HUDEP-2 (cell line): ENCODE data around the gene SPOCK3.
"Not testable (repeated sequence)": the region's sequence is repeated elsewhere in the genome, so short reads cannot be mapped to it uniquely, and the experiment has no call there.

Experiments used
- DNase-seq, 76 experiments: peaks; one replicate each; lab custom pipeline; 2025; ENCODE audit not compliant: unreplicated experiment in 76 of 76; lab: John Stamatoyannopoulos, UW

Gene SPOCK3

DNA sequence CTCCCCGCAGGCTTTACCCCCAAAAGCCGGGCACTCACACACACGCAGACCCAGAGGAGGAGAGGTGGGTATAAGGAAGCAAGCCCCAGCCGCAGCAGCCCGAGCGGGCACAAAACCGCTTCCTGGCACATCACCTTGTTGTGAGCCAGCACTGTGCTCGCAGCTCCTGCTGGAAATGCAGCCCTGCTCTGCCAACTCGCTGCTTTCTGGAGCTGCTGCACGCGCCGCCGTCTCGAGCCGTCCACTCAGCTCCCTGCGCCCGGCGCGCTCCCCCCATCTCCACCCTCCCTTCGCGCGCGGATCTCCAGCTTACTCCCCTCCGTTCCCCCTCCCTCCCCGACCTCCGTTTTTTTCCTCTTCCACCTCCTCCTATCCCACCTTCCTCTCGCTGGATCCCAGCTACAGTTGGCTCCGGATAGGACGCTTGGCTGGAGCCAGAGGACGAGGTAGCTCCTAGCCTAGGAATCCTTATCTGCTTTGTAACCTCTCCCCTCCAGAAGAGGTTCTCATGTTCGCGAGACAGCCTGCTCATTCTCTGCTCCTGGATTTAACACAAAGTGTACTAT lies at the start of gene SPOCK3:
TSS of gene SPOCK3 (minus strand) at position 179 of the 566 bp plus-strand sequence.
- DNase-seq = no peak

DNA sequence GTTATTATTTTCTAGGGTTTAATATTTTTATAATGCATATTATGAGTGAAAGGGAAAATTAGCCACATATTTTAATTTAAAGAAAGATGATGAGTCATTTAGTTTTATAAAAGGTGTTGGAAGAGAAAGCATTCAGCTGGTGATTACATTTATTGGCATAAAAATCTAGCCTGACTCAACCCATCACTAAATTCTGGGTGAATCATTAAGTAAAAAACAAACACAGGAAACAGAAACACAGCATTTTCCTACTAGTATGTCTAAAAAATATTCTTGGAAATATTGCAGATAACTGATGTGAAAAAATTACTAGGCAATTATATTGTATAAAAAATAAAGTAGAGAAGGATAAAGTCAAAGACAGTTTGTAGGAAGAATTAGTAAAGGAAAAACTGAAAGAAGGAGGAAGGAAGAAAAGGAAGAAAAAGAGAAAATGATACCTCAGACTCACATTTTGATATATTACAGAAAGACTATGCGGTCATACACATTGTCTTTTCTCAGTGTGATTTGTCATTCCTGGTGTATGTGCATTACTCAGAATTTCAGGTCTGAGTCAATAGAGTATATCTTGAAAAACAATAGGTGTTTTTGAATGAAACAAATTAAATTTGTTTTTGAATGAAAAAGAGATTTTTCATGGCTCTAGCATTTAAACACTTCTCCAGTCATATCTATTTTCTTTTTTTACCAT lies 48.0 kb upstream of the SPOCK3 start:
- no peak for DNase-seq

DNA sequence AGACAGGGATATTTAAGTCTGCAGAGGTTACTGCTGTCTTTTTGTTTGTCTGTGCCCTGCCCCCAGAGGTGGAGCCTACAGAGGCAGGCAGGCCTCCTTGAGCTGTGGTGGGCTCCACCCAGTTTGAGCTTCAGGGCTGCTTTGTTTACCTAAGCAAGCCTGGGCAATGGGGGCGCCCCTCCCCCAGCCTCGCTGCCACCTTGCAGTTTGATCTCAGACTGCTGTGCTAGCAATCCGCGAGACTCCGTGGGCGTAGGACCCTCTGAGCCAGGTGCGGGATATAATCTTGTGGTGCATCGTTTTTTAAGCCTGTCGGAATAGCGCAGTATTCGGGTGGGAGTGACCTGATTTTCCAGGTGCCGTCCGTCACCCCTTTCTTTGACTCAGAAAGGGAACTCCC lies 47.3 kb upstream of the SPOCK3 start:
- DNase-seq = not testable (repeated sequence)

DNA sequence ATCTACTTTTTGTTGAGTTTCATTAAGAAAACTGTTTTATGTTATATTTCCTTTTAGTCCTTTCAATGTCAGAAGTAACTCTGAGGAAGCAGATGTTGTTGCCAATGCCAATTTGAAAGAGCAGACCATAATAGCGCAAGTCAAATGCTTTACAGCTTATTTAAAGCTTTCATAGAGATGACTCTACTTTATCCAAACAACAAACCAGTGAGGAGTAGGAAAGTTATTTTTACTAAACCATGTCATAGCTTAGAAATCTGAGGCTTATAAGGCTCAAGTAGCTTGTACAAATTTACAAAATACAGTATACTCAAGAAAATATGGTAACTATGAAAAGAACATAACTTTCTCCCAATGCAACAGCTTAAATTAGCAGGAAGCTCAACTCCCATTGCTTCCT lies 40.1 kb upstream of the SPOCK3 start:
- no peak for DNase-seq

DNA sequence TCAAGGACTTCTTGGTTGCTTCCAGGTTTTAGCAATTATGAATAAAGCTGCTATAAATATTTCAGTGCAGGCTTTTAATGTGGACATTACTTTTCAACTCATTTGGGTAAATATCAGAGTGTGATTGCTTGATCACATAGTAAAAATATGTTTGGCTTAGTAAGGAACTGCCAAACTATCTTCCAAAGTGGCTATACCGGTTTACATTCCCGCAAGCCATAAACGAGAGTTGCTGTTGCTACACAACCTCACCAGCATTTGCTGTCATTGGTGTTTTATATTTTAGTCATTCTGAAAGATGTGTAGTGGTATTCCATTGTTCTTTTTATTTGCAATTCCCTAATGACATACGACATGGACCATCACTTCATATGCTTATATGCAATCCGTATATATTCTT lies 30.9 kb upstream of the SPOCK3 start:
- no peak for DNase-seq

DNA sequence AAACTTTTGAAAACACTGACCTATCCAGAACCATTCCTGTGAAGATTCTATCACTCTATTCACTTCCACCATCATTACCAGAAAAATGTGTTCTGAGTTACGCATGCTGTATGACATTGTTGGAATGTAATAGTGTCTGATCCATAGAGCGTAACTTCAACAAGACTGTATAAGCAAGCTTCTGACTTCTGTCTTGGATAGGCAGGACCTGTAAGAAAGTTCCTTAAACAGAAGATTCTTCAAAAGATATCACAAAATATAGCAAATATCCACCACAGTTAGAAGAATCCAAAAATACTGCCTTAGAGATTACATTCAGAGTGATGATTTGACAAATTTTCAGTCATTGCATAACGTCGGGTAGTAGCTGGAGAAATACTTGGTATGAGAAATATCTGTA lies 14.0 kb upstream of the SPOCK3 start:
- DNase-seq = no peak

DNA sequence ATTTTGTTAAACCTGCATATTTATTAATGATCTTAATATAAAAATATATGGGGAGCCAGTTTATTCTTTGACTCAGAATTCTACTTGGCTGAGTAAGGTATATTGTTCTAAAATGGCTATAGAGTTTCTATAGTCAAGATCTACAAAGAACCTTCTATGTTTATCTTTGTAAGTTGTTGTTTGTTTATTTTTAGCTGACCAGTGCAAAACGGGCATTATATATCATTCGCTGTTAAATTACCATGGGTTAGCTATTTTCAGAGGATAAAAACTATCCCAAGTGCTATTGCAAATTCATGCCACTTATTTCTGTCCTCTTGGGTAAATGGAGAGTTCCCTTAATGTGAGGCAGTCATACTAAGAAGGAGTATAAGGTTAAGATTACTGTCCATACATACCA lies 5.3 kb upstream of the SPOCK3 start:
- DNase-seq = no peak

DNA sequence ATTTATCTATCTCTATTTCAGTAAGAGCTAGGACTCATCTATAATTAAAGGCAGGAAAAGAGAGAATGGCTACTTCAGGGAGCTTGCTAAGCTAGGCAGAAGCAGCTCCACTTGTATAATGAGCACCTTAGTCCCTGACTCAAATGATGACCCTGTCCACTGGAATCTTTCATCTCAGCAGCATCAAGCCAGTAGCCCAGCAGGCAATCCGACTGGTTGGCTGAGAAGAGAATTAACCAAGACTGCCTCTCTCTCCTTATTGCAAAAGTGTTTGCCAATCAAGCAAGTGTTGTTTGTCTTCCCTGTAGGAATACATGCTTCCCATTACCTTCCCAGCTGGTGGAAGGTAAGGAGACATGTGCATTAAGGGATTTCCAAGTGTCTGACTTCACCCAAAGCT lies 3.9 kb upstream of the SPOCK3 start:
- no peak for DNase-seq

DNA sequence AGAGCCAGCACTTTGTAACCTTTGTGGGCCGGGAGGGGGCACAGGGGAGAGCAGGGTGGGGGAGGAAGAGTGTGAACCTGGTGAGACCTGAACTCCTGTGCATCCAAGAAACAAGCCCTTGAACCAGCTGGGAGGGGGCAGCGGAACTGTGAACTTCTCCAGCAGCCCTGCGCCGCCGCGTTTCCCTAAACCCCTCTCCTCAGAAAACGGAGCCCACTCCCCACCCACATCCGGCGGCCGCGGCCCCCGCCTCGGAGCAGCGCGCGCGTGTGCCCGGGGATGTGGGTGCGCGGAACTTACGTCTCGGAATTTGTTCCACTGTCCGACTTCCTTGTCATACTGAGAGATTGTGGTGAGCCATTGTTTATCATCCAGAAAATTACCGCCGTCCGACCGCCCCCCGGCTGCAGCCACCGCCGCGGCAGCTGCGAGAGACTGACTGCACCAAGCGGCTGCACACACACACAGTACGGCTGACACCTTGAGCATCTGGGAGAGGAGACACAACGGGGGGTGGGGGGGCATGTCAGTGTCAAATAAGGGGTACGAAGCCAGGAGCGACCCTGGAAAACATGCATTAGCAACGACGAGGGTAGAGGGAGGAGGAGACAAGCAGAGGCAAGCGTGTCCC lies 494 bp downstream of the SPOCK3 start:
- DNase-seq = no peak

DNA sequence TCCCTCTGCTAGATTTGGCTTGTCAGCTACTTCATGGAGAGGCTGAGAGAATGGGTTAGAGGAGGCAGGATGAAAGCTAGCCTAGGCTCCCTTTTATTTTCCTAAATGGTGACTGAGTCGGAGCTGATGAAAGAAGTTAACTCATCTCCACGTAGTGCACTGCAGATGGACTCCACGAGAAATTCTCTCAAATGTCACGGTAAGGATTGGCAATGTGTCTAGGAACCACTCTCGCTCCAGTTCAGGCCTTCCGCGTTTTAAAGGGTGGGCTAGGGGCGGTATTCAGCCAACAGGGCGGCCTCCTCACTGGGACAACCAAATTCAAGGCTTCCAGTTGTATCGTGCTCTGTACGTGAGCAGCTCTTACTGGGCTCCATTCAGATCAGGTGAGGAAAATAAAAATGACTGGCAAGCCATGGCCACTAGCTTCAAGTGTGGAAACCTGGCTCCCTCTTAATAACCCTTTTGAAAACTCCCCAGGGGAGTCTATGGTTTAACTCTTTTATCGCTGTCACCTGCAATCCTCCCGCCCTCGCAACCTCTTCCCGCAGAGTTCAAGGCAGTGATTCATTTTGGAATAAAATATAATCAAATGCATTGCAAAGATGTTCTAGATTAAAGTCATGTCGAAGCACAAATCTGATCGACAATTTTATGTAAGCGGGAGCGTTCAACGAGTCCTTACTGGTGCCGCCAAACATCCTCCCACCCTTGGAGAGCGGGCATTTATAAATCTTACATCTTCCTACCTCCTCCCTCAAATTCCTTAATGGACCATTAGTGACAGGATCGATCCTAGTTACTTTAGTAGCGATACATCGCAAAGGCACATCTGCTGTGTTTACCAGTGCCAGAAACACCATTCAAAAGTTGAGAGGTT lies 1.2 kb downstream of the SPOCK3 start:
- no peak for DNase-seq

DNA sequence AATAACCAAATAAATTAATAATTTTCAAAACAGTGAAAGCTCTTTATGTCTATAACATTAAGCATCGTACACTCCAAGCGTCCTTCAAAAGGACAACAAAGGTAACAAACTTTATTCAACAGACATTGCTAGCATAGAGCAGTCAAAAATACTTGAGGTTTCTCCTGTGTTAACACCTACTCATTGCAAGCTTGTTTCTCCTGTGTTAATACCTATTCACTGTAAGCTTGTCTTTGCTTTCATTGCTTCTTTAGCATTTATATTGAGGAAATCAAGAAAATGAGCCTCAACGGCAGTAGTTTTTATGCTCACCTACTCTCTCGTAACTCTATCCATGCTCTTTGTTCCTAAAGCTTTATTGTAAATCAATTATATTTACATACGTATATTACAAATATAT lies 3.5 kb downstream of the SPOCK3 start:
- no peak for DNase-seq

DNA sequence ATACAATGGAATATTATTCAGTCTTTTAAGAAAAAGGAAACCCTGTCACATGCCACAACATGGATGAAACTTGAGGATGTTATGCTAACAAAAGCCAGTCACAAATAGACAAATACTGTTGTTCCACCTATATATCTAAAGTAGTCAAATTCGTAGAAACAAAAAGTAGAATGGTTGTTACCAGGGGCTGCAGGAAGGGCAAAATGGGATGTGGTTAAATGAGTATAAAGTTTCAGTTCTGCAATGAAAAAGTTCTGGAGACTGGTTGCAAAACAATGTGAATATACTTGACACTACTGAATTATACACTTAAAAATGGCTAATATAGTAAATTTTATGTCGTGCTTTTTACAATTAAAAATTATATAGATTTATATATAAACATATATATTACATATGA lies 12.2 kb downstream of the SPOCK3 start:
- DNase-seq = no peak

DNA sequence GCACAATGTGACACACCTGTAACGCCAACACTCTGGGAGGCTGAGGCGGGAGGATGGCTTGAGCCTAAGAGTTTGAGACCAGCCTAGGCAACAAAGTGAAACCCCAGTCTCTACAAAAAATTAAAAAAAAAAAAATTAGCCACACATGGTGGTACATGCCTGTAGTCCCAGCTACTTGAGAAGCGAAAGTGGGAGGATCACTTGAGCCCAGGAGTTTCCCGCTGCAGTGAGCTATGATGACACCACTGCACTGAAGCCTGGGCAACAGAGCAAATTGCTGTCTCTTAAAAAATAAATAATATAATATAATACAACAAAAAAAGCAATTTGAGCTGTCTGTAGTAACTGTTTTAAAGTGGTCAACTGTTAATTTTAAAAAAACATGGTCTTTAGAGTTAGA lies 13.2 kb downstream of the SPOCK3 start:
- DNase-seq = no peak

DNA sequence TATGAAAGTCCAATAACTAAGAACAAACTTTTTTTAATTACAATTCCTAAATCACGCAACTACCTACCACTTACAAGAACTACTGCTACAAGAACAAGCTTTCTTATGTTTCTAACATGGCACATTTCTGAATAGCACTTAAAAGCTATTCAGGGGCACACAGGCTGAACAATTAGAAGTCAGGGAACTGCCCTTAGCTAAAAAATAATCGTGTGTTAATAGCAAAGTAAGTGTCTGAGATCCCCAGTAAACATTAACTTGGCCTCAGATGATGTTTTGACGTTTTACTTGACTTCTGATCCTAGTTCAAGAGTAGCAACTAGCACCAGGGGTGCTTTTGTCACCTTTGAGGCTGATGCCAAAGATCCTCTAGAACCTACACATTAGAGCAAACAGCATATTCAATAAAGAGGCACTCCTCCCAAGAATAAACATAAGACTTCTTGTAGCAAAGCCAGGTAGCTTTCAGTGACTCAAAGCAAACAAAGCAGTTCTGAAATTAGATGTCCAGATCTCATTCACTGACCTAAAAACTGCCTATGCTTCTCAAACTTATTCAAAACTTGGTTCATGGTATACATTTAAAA lies 16.2 kb downstream of the SPOCK3 start:
- no peak for DNase-seq

DNA sequence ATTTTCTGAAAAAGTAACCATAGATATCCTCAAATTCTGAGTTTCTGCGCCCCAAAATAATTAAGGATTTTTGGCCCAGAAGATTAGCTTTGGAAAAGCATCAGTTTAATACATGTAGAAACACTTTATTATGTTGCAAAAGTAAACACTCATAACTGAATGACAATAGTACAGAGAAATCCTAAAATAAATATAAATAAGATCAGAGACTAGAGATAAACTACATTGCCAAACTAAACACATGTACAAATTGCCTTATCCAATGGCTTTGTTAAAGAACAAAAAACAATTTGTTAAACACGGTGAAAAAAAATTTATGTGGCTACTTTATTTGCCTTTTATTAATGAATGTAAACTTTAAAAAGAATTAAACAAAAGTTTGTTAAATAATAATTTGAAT lies 17.5 kb downstream of the SPOCK3 start:
- no peak for DNase-seq

DNA sequence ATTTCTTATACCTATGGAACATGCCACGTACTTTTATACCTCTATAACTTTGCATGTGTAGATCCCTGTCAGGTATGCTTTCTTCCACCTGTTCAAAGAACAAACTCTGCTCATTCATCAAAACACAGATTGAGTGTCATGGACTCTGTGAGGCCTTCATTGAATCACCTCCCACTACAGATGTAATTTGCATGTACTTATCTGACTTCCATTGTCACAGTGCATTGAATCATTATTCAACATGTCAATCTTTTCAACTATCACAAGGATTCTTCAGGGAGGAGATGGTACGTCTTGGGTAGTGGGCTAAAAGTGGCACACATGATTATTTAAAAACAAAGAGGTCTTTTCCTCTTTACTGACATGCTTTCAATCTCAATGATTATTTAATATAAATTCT lies 24.1 kb downstream of the SPOCK3 start:
- no peak for DNase-seq

DNA sequence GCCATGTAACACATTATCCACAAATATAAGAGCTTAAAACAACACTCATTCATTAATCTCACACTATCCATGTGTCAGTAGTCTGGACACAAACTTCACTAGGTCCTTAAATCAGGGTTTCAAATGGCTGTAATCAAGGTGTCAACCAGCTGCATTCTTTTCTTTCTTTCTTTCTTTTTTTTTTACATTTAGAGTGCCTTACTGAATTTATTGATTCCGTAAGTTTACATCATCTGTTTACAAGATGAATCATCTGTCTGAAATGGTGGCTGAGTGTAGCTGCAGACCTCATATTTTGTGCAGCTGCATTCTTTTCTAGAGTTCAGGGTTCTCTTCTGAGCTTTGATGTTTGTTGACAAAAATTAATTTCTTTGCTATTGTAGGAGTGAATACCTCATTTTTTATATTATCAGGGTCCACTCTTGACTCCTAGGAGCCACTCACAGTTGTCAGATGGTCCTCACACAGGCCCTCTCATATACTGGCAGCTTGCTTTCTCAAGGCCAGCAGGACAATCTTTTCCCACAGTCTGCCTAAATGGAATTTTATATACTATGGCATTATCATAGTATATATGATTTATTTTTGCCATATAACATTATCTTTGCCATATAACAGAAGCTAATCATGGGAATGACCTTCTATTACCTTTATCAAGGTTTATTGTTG lies 37.8 kb downstream of the SPOCK3 start:
- DNase-seq = no peak

DNA sequence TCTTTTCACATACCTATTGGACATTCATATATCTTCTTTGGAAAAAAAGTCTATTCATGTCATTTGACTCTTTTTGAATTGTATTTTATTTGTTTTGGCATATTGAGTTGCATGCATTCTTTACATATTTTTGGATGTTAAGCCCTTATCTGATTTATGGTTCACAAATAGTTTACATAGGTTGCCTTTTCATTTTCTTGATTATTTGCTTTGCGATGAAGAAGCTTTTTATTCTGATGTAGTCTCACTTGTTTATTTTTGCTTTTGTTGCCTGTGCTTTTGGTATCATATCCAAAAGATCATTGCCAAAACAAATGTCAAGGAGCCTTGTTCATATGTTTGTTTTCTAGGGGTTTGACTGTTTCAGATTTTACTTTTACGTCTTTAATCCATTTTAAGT lies 43.9 kb downstream of the SPOCK3 start:
- no peak for DNase-seq

DNA sequence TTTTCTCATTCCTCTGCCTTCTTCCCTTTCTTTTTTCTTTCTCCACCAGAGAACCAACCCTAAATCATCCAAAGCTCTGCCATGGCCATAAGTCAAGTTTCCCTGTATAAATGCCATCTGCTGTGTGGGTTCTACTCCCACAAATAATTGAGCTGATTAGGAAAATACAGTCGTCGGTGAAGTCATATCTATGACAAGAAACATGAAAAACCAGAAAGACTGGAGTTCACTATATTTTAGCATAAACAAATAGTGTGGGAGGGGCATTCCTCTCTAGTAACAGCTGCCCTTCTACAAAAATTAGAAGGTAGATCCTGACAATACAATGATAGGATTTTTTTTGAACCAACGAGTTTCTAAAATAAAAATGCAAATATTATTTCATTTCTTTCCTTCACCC lies 48.8 kb downstream of the SPOCK3 start:
- no peak for DNase-seq

DNA sequence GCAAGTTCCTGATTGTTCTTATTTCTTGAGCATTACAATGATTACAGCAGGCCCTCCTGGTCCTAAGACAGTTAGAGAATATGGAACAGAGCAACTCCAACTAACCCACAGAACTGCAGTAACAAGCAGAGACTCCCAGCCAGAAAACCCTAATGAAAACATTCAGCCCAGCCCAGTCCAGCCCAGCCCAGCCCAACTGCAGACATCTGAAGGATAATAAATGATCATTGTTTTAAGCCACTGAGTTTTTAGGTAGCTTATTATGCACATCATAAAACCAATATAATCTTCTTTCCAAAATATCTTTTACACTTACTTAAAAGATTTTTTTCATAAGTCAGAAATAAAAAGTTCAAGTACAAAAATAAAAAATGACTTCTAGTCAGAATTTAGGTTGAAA lies 51.3 kb downstream of the SPOCK3 start:
- no peak for DNase-seq

DNA sequence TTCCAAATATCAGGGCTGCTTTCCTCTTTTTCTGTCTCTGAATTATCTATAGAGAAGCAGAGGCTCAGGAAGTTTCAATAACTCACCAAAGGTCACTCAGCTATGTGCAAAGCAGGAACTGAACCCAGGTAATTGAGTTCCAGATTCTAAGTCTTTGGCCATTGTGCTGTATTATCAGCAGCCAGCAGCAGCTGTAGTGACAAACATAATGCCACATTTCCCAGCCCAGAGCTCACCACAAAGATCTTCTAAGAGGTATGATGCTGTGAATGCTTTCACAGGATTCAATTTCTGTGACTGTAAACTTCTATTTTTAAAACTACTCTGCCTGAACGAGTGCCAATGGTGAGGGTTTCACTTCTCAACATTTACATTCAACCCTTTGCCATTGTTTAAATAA lies 56.4 kb downstream of the SPOCK3 start:
- DNase-seq = no peak
